ENCODE measurements around the gene RALGPS1.

- TF ChIP-seq POLR2AphosphoS5 (IDR thresholded peaks at IDR 0.05) = no peak
- TF ChIP-seq CTCF (IDR thresholded peaks at IDR 0.05) = no peak
- no peak for TF ChIP-seq POLR2A (IDR thresholded peaks at IDR 0.05)
Observed at GRCh38 chr9:127210851-127211730, 296.5 kb downstream of the RALGPS1 start.
